Endothelial cell of umbilical vein (primary cell): ENCODE data around the gene ITGA8. TPM values are rescaled to one million over a fixed set of nuclear protein-coding genes. Genes with fewer than 3 reads are reported as not detected.

Experiments
- BruUV-seq: library from RNA; stranded (reverse); fragments of 400-500 nt; replicated peaks from 2 replicates; lab custom pipeline; 2021; lab: Mats Ljungman, UMichigan
- CTCF ChIA-PET: fragments of 300-600, 350-600 bp; sonication (Branson Sonifier 250); formaldehyde crosslinking; loops from one replicate; lab custom pipeline; 2021; ENCODE audit warnings: antibody characterized with exemption, inconsistent platforms; lab: Charles Lee
- POLR2A ChIA-PET: fragments of 300-600, 350-600 bp; sonication (Branson Sonifier 250); formaldehyde crosslinking; loops from one replicate; lab custom pipeline; 2021; ENCODE audit warnings: antibody characterized with exemption, inconsistent platforms; lab: Charles Lee
- DNase-seq: peaks from one replicate; pipeline ENCODE4 v3.0.0-alpha.2; 2011; ENCODE audit warnings: low read depth, low spot score
- FAIRE-seq: peaks from 2 replicates; lab custom pipeline; 2011; peaks lifted over from hg19 to GRCh38; lab: Jason Lieb, UNC
- H2AFZ ChIP-seq: 2 replicates; pipeline ENCODE4 v1.6.0; 2012; ENCODE audit warnings: low read depth, low read length, control low read depth, inconsistent platforms
- H3K27ac ChIP-seq: 2 replicates; pipeline ENCODE4 v1.5.1; 2011; ENCODE audit warnings: low read depth, mild to moderate bottlenecking, control low read depth, low read length, moderate library complexity; ENCODE audit not compliant: insufficient read depth
- H3K27me3 ChIP-seq, 2 experiments: 2 replicates each; pipeline versions ENCODE4 v1.6.0 to v1.6.1; 2011; ENCODE audit warnings: low read length in 2 of 2, mixed read lengths in 1 of 2; ENCODE audit not compliant: control insufficient read depth in 2 of 2, insufficient read depth in 2 of 2
- H3K36me3 ChIP-seq, 2 experiments: 2 replicates in 1 of 2; 3 replicates in 1 of 2; pipeline ENCODE4 v1.5.1; 2011; ENCODE audit warnings: low read length in 2 of 2, mild to moderate bottlenecking in 1 of 2, moderate library complexity in 1 of 2; ENCODE audit not compliant: control insufficient read depth in 2 of 2, insufficient read depth in 2 of 2; ENCODE audit errors: extremely low read depth in 1 of 2
- H3K4me1 ChIP-seq: 3 replicates; pipeline ENCODE4 v1.5.1; 2011; ENCODE audit warnings: mild to moderate bottlenecking, low read length; ENCODE audit not compliant: control insufficient read depth, insufficient read depth; ENCODE audit errors: extremely low read depth
- H3K4me2 ChIP-seq: 2 replicates; pipeline ENCODE4 v1.6.1; 2011; ENCODE audit warnings: low read length, control low read depth, mixed read lengths; ENCODE audit not compliant: insufficient read depth
- H3K4me3 ChIP-seq, 3 experiments: fragments of 200-600 bp in 1 of 3; sonication (generic), shearing (Covaris generic) in 1 of 3; replicated peaks in 1 of 3; 2 replicates each; pipeline ENCODE4 v1.5.1; 2011 to 2016; ENCODE audit warnings: control low read depth in 3 of 3, low read length in 3 of 3, mild to moderate bottlenecking in 2 of 3, inconsistent platforms in 1 of 3, low read depth in 1 of 3, moderate library complexity in 1 of 3; ENCODE audit not compliant: insufficient read depth in 1 of 3
- H3K79me2 ChIP-seq: 2 replicates; pipeline ENCODE4 v1.6.0; 2012; ENCODE audit warnings: low read length, inconsistent platforms; ENCODE audit not compliant: control insufficient read depth, insufficient read depth
- H3K9ac ChIP-seq: replicated peaks from 2 replicates; pipeline ENCODE3; 2011; ENCODE audit warnings: low read length, control low read depth; ENCODE audit not compliant: insufficient read depth; ENCODE audit errors: extremely low read depth
- H3K9me1 ChIP-seq: replicated peaks from 3 replicates; pipeline ENCODE4 v1.6.0; 2011; ENCODE audit warnings: mild to moderate bottlenecking, low read length; ENCODE audit not compliant: control insufficient read depth, insufficient read depth; ENCODE audit errors: extremely low read depth
- H3K9me3 ChIP-seq: replicated peaks from 2 replicates; pipeline ENCODE4 v1.5.1; 2012; ENCODE audit warnings: low read length, inconsistent platforms; ENCODE audit not compliant: control insufficient read depth, insufficient read depth
- H4K20me1 ChIP-seq: replicated peaks from 2 replicates; pipeline ENCODE3; 2011; ENCODE audit warnings: mild to moderate bottlenecking, low read length; ENCODE audit not compliant: control insufficient read depth, insufficient read depth; ENCODE audit errors: extremely low read depth
- CTCF ChIP-seq, 2 donors: IDR thresholded peaks; 1 replicate in 1 of 2; 2 replicates in 1 of 2; pipeline ENCODE4 v1.5.1; 2011; ENCODE audit warnings: low read length in 2 of 2, mild to moderate bottlenecking in 2 of 2, moderate library complexity in 2 of 2, control low read depth in 1 of 2, inconsistent platforms in 1 of 2, low read depth in 1 of 2; ENCODE audit not compliant: insufficient read depth in 1 of 2; ENCODE audit errors: extremely low read depth in 1 of 2
- EZH2 ChIP-seq: IDR thresholded peaks from 2 replicates; pipeline ENCODE4 v1.6.1; 2012; ENCODE audit warnings: borderline replicate concordance, low read depth, mild to moderate bottlenecking, moderate library complexity, low read length, inconsistent platforms; ENCODE audit not compliant: severe bottlenecking
- FOS ChIP-seq: IDR thresholded peaks from 2 replicates; pipeline ENCODE4 v1.6.1; 2011; ENCODE audit warnings: mild to moderate bottlenecking, low read length, moderate library complexity, borderline replicate concordance; ENCODE audit not compliant: insufficient read depth
- GATA2 ChIP-seq: IDR thresholded peaks from 2 replicates; pipeline ENCODE4 v1.7.0; 2011; ENCODE audit warnings: low read depth, mild to moderate bottlenecking, moderate library complexity, mixed read lengths, low read length; ENCODE audit not compliant: insufficient read length, insufficient read depth
- JUN ChIP-seq: IDR thresholded peaks from 2 replicates; pipeline ENCODE4 v1.6.1; 2011; ENCODE audit warnings: borderline replicate concordance, low read depth; ENCODE audit not compliant: insufficient read length, insufficient read depth
- MAX ChIP-seq: IDR thresholded peaks from 2 replicates; pipeline ENCODE4 v1.6.1; 2011; ENCODE audit not compliant: insufficient read depth, insufficient read length
- MYC ChIP-seq: IDR thresholded peaks from one replicate; pipeline ENCODE4 v1.6.1; 2011; ENCODE audit warnings: mild to moderate bottlenecking, low read depth, low read length
- POLR2A ChIP-seq: IDR thresholded peaks from 2 replicates; pipeline ENCODE4 v1.6.1; 2012; ENCODE audit warnings: low read depth, mild to moderate bottlenecking, control low read depth, low read length
- POLR2AphosphoS5 ChIP-seq: IDR thresholded peaks from 2 replicates; pipeline ENCODE4 v1.6.1; 2012; ENCODE audit warnings: low read depth, mild to moderate bottlenecking, control low read depth, low read length, moderate library complexity; ENCODE audit not compliant: insufficient read depth
- dilution Hi-C: fragments of 300-500 bp; cut with MboI; formaldehyde crosslinking; loops from one replicate; pipeline ENCODE4 v1.15.0; 2019; ENCODE audit warnings: low sequenced_read_pairs; ENCODE audit not compliant: extremely low pct_ligation_motif_present
- intact Hi-C: fragments of 100-400 bp; cut with micrococcal nuclease; formaldehyde crosslinking; loops from one replicate; pipeline ENCODE4 v1.10.0; 2022
- polyA plus RNA-seq, 4 experiments: library from polyadenylated mRNA; depleted of rRNA in 3 of 4; stranded (reverse) in 3 of 4; unstranded in 1 of 4; fragments of >200 nt; gene quantifications; 2 replicates each; pipeline versions ENCODE4 v1.2.1 to v1.2.3, GENCODE V29; 2011 to 2012; ENCODE audit warnings: missing spikeins in 1 of 4
- total RNA-seq: library from RNA; stranded (reverse); gene quantifications from 2 replicates; pipeline ENCODE4 v1.2.3, GENCODE V29; 2021

The ITGA8 gene
- total and polyA plus RNA-seq, 2 donors (not counting 3 experiments of a cell fraction or from before 2014, with no cell fraction given): 0.04 to 0.40 TPM

GRCh38 chr10:15483215-15484075, 236.3 kb downstream of the ITGA8 start:
- no peak for DNase-seq
- no peak overlapping the region for H3K9ac ChIP-seq
- H3K79me2 ChIP-seq: no peaks in the 10 kb centered on the region
- intact Hi-C loops (no loop called here), dilution Hi-C loops (no loop called here)
- no TSS peak for BruUV-seq
- peaks cover 4 to 12% of the 10 kb centered on the region in 2 experiments for H3K27me3 ChIP-seq
- no peak overlapping the region for H3K27ac ChIP-seq
- no peak overlapping the region for H3K4me3 ChIP-seq
- no peaks in the 10 kb centered on the region for H3K9me1 ChIP-seq
- H4K20me1 ChIP-seq: no peaks in the 10 kb centered on the region
- ChIA-PET CTCF (no interaction called here), POLR2A (interaction anchor here (0.6 kb wide), 1 partner anchor 201 kb away, joined by 3 read pairs; no protein-coding TSS in a partner anchor)
- no peak overlapping the region for H3K4me2 ChIP-seq
- no peak for FAIRE-seq
- no peaks in the 10 kb centered on the region for H3K9me3 ChIP-seq
- no peaks in the 10 kb centered on the region for H3K36me3 ChIP-seq
- H2AFZ ChIP-seq: no peak overlapping the region
- TF ChIP-seq MAX (no peak), POLR2A (no peak), CTCF (IDR thresholded peaks at IDR 0.05; ENCODE audit: extremely low read depth in 1 of 2, insufficient read depth in 1 of 2, low read depth in 1 of 2, low read length in 2 of 2) (no peak), MYC (no peak), JUN (no peak), EZH2 (no peak), POLR2AphosphoS5 (no peak), GATA2 (no peak), FOS (no peak)
- no peaks in the 10 kb centered on the region for H3K4me1 ChIP-seq
